Endothelial cell (in vitro differentiated cells): ENCODE results near the gene CLBA1. TPM values are rescaled to one million over a fixed set of nuclear protein-coding genes. Genes with fewer than 3 reads are reported as not detected.
"Not testable (repeated sequence)": the region's sequence is repeated elsewhere in the genome, so short reads cannot be mapped to it uniquely, and the experiment has no call there.

Experiments used
- DNase-seq: peaks from one replicate; pipeline ENCODE4 v3.0.0; 2021; ENCODE audit warnings: low spot score
- H3K27ac Mint-ChIP-seq: one replicate; pipeline ENCODE4 v1.8.0; 2021; ENCODE audit warnings: mixed read lengths, inconsistent platforms; ENCODE audit not compliant: unreplicated experiment
- H3K27me3 Mint-ChIP-seq: one replicate; pipeline ENCODE4 v1.8.0; 2021; ENCODE audit warnings: mild to moderate bottlenecking, moderate library complexity, mixed read lengths, inconsistent platforms; ENCODE audit not compliant: unreplicated experiment
- H3K36me3 Mint-ChIP-seq: one replicate; pipeline ENCODE4 v1.8.0; 2021; ENCODE audit warnings: mild to moderate bottlenecking, low read depth, mixed read lengths, inconsistent platforms; ENCODE audit not compliant: unreplicated experiment
- H3K4me1 Mint-ChIP-seq: one replicate; pipeline ENCODE4 v1.8.0; 2021; ENCODE audit warnings: mild to moderate bottlenecking, mixed read lengths, inconsistent platforms; ENCODE audit not compliant: unreplicated experiment
- H3K4me3 Mint-ChIP-seq: one replicate; pipeline ENCODE4 v1.8.0; 2021; ENCODE audit warnings: mild to moderate bottlenecking, mixed read lengths, inconsistent platforms; ENCODE audit not compliant: unreplicated experiment
- H3K9me3 Mint-ChIP-seq: one replicate; pipeline ENCODE4 v1.8.0; 2021; ENCODE audit warnings: mixed read lengths, inconsistent platforms; ENCODE audit not compliant: unreplicated experiment
- CTCF ChIP-seq: fragments of 200-600 bp; sonication (generic); IDR thresholded peaks from one replicate; pipeline ENCODE4 v1.5.0; 2021; ENCODE audit warnings: antibody characterized with exemption; ENCODE audit not compliant: unreplicated experiment
- total RNA-seq: library from RNA; stranded (reverse); fragmentation: NEBNext Ultra II Directional; extraction: Animal tissue kit (Norgen Biotek cat#: 25700); gene quantifications from one replicate; pipeline ENCODE4 v1.2.1, GENCODE V29; 2021; ENCODE audit not compliant: unreplicated experiment

Gene CLBA1
- total RNA-seq, 1 donor from 2014 or later: 13.5 TPM

- H3K4me1 Mint-ChIP-seq, H3K27me3 Mint-ChIP-seq, H3K4me3 Mint-ChIP-seq, DNase-seq, H3K9me3 Mint-ChIP-seq, H3K27ac Mint-ChIP-seq, H3K36me3 Mint-ChIP-seq: not testable (repeated sequence)
These were observed 39.3 kb upstream of the CLBA1 start for GRCh38 chr14:104945986-104946965.

GRCh38 chr14:104947201-104947600 lies 38.4 kb upstream of the CLBA1 start:
- DNase-seq, H3K27ac Mint-ChIP-seq, H3K27me3 Mint-ChIP-seq, H3K36me3 Mint-ChIP-seq, H3K9me3 Mint-ChIP-seq, H3K4me1 Mint-ChIP-seq: not testable (repeated sequence)
- H3K4me3 Mint-ChIP-seq: peak overlapping the region; percentile 11

- not testable (repeated sequence) for H3K27ac Mint-ChIP-seq, H3K27me3 Mint-ChIP-seq
These were observed 37.5 kb upstream of the CLBA1 start for GRCh38 chr14:104947881-104948735.

GRCh38 chr14:104948736-104949031 lies 36.9 kb upstream of the CLBA1 start:
- peaks cover 13% of the 10 kb centered on the region for H3K36me3 Mint-ChIP-seq
- no peak for DNase-seq
- H3K4me3 Mint-ChIP-seq: no peak overlapping the region
- peaks cover 4% of the 10 kb centered on the region for H3K27me3 Mint-ChIP-seq
- H3K27ac Mint-ChIP-seq: no peak overlapping the region
- no peaks in the 10 kb centered on the region for H3K9me3 Mint-ChIP-seq
- no peaks in the 10 kb centered on the region for H3K4me1 Mint-ChIP-seq
- TF ChIP-seq CTCF: no peak

More at GRCh38 chr14:104947881-104948735, 37.5 kb upstream of the CLBA1 start:
- peak overlapping the region; percentile 11 for H3K4me3 Mint-ChIP-seq
- not testable (repeated sequence) for DNase-seq, H3K9me3 Mint-ChIP-seq, H3K4me1 Mint-ChIP-seq, H3K36me3 Mint-ChIP-seq

- not testable (repeated sequence) for H3K4me3 Mint-ChIP-seq, H3K27ac Mint-ChIP-seq, H3K4me1 Mint-ChIP-seq, H3K27me3 Mint-ChIP-seq, H3K9me3 Mint-ChIP-seq, DNase-seq
- H3K36me3 Mint-ChIP-seq: peaks cover 20% of the 10 kb centered on the region
These were observed 36.1 kb upstream of the CLBA1 start for GRCh38 chr14:104949406-104949955.

GRCh38 chr14:104950021-104950420 lies 35.6 kb upstream of the CLBA1 start:
- H3K27me3 Mint-ChIP-seq: peaks cover 6% of the 10 kb centered on the region
- no peaks in the 10 kb centered on the region for H3K4me1 Mint-ChIP-seq
- H3K4me3 Mint-ChIP-seq: no peak overlapping the region
- TF ChIP-seq CTCF: no peak
- H3K27ac Mint-ChIP-seq: no peak overlapping the region
- no peak for DNase-seq
- peaks cover 24% of the 10 kb centered on the region for H3K36me3 Mint-ChIP-seq
- no peaks in the 10 kb centered on the region for H3K9me3 Mint-ChIP-seq

- H3K27me3 Mint-ChIP-seq, H3K27ac Mint-ChIP-seq, H3K4me1 Mint-ChIP-seq, H3K9me3 Mint-ChIP-seq, DNase-seq, H3K4me3 Mint-ChIP-seq: not testable (repeated sequence)
- H3K36me3 Mint-ChIP-seq: peaks cover 24% of the 10 kb centered on the region
These were observed 34.9 kb upstream of the CLBA1 start for GRCh38 chr14:104950701-104951100.

GRCh38 chr14:104951863-104952657 lies 33.5 kb upstream of the CLBA1 start:
- DNase-seq, H3K4me1 Mint-ChIP-seq, H3K27ac Mint-ChIP-seq, H3K4me3 Mint-ChIP-seq, H3K9me3 Mint-ChIP-seq: not testable (repeated sequence)
- peaks cover 11% of the 10 kb centered on the region for H3K27me3 Mint-ChIP-seq
- peaks cover 24% of the 10 kb centered on the region for H3K36me3 Mint-ChIP-seq
